SK-N-SH (cell line): ENCODE results near the gene PIGN. TPM values are rescaled to one million over a fixed set of nuclear protein-coding genes. Genes with fewer than 3 reads are reported as not detected.
A peak's percentile ranks its signal among the peaks of the same experiment; 100 is the strongest.

Source experiments
- CTCF ChIA-PET: fragments of 300-600, 350-600 bp; formaldehyde crosslinking; extraction: SDS; loops from one replicate; lab custom pipeline; 2021; lab: Yijun Ruan, JAX
- POLR2A ChIA-PET: fragments of 350-600 bp; sonication (Branson Sonifier 250); formaldehyde crosslinking; extraction: SDS; loops from one replicate; lab custom pipeline; 2020; ENCODE audit warnings: antibody characterized with exemption, inconsistent platforms; lab: Yijun Ruan, JAX
- DNase-seq: peaks from one replicate; pipeline ENCODE4 v3.0.0; 2012
- H2AFZ ChIP-seq: fragments of 200-600 bp; sonication (generic); 2 replicates; pipeline ENCODE4 v1.8.1; 2016; ENCODE audit warnings: antibody characterized with exemption, mild to moderate bottlenecking, low read depth
- H3F3A ChIP-seq: fragments of 200-600 bp; sonication (generic); replicated peaks from 2 replicates; pipeline ENCODE3; 2016; ENCODE audit warnings: antibody characterized with exemption, mild to moderate bottlenecking; ENCODE audit not compliant: insufficient read depth
- H3K27ac ChIP-seq, 2 experiments: fragments of 200-500 bp in 1 of 2; fragments of 200-600 bp in 1 of 2; sonication (Bioruptor generic) in 1 of 2; sonication (generic), shearing (Covaris generic) in 1 of 2; 2 replicates each; pipeline versions ENCODE4 v1.5.1 to v1.6.1; 2014 to 2016; ENCODE audit warnings: low read depth in 2 of 2, inconsistent platforms in 1 of 2, low read length in 1 of 2, mild to moderate bottlenecking in 1 of 2, mixed read lengths in 1 of 2
- H3K27me3 ChIP-seq: fragments of 200-600 bp; sonication (generic), shearing (Covaris generic); 2 replicates; pipeline ENCODE4 v1.6.1; 2016; ENCODE audit warnings: mixed run types; ENCODE audit not compliant: insufficient read depth
- H3K36me3 ChIP-seq, 2 experiments: fragments of 200-500 bp in 1 of 2; fragments of 200-600 bp in 1 of 2; sonication (Bioruptor generic) in 1 of 2; sonication (generic) in 1 of 2; replicated peaks in 1 of 2; 2 replicates each; pipeline versions ENCODE3 to v1.5.1; 2014 to 2016; ENCODE audit warnings: low read length in 1 of 2, mild to moderate bottlenecking in 1 of 2; ENCODE audit not compliant: insufficient read depth in 2 of 2, control insufficient read depth in 1 of 2
- H3K4me1 ChIP-seq, 2 experiments: fragments of 200-500 bp in 1 of 2; fragments of 200-600 bp in 1 of 2; sonication (Bioruptor generic) in 1 of 2; sonication (generic), shearing (Covaris generic) in 1 of 2; 2 replicates each; pipeline versions ENCODE4 v1.5.1 to v1.6.1; 2014 to 2016; ENCODE audit warnings: low read depth in 1 of 2, low read length in 1 of 2, mixed run types in 1 of 2; ENCODE audit not compliant: insufficient read depth in 2 of 2, control insufficient read depth in 1 of 2
- H3K4me2 ChIP-seq: fragments of 200-600 bp; sonication (generic), shearing (Covaris generic); 2 replicates; pipeline ENCODE4 v1.6.1; 2017; ENCODE audit warnings: mixed run types
- H3K4me3 ChIP-seq, 2 experiments: fragments of 200-500 bp in 1 of 2; fragments of 200-600 bp in 1 of 2; sonication (Bioruptor generic) in 1 of 2; sonication (generic), shearing (Covaris generic) in 1 of 2; 2 replicates each; pipeline versions ENCODE4 v1.5.1 to v1.8.1; 2014 to 2016; ENCODE audit warnings: low read depth in 2 of 2, inconsistent platforms in 1 of 2, low read length in 1 of 2, mild to moderate bottlenecking in 1 of 2, mixed read lengths in 1 of 2, moderate library complexity in 1 of 2
- H3K79me2 ChIP-seq: fragments of 200-600 bp; sonication (generic); 2 replicates; pipeline ENCODE4 v1.8.1; 2017; ENCODE audit warnings: mild to moderate bottlenecking; ENCODE audit not compliant: insufficient read depth
- H3K9ac ChIP-seq: fragments of 200-600 bp; sonication (generic); 2 replicates; pipeline ENCODE4 v1.6.1; 2017; ENCODE audit warnings: mixed run types
- H3K9me2 ChIP-seq: fragments of 200-600 bp; sonication (generic); 2 replicates; pipeline ENCODE4 v1.6.1; 2017; ENCODE audit warnings: mixed run types
- H3K9me3 ChIP-seq: fragments of 200-600 bp; sonication (generic); 2 replicates; pipeline ENCODE4 v1.6.1; 2017; ENCODE audit warnings: mixed run types, mild to moderate bottlenecking, moderate library complexity
- H4K20me1 ChIP-seq: fragments of 200-600 bp; sonication (generic); 2 replicates; pipeline ENCODE4 v1.6.1; 2017; ENCODE audit warnings: mild to moderate bottlenecking, mixed run types; ENCODE audit not compliant: insufficient read depth
- CTCF ChIP-seq: fragments of 200-600 bp; sonication (generic); IDR thresholded peaks from 2 replicates; pipeline ENCODE4 v1.6.1; 2017; ENCODE audit warnings: antibody characterized with exemption, mild to moderate bottlenecking, moderate library complexity
- EP300 ChIP-seq, 2 experiments: IDR thresholded peaks; 2 replicates each; pipeline versions ENCODE4 v1.4.0 to v1.6.1; 2012; ENCODE audit warnings: borderline replicate concordance in 1 of 2, low read depth in 1 of 2, low read length in 1 of 2
- EZH2phosphoT487 ChIP-seq: fragments of 200-600 bp; sonication (generic); IDR thresholded peaks from 2 replicates; pipeline ENCODE4 v1.6.1; 2017; ENCODE audit warnings: low read depth, mixed run types, mild to moderate bottlenecking, antibody characterized with exemption, moderate library complexity, borderline replicate concordance
- FOXM1 ChIP-seq: IDR thresholded peaks from 2 replicates; pipeline ENCODE4 v1.4.0; 2012; ENCODE audit warnings: low read depth, mild to moderate bottlenecking
- GABPA ChIP-seq: IDR thresholded peaks from 2 replicates; pipeline ENCODE4 v1.4.0; 2012; ENCODE audit warnings: low read depth, mild to moderate bottlenecking
- JUND ChIP-seq: IDR thresholded peaks from 2 replicates; pipeline ENCODE4 v1.4.0; 2012
- MAX ChIP-seq: IDR thresholded peaks from 2 replicates; pipeline ENCODE4 v1.4.0; 2012; ENCODE audit warnings: low read depth
- MEF2A ChIP-seq: IDR thresholded peaks from 2 replicates; pipeline ENCODE4 v1.4.0; 2012; ENCODE audit warnings: low read depth, borderline replicate concordance
- MXI1 ChIP-seq: IDR thresholded peaks from 2 replicates; pipeline ENCODE4 v1.6.1; 2012; ENCODE audit warnings: mild to moderate bottlenecking, low read depth, low read length, improper control_type of control experiment
- NFIC ChIP-seq: IDR thresholded peaks from 2 replicates; pipeline ENCODE4 v1.4.0; 2012; ENCODE audit warnings: borderline replicate concordance
- RAD21 ChIP-seq: IDR thresholded peaks from 2 replicates; pipeline ENCODE4 v1.6.1; 2012; ENCODE audit warnings: mild to moderate bottlenecking, low read length
- TAF1 ChIP-seq: IDR thresholded peaks from 2 replicates; pipeline ENCODE4 v1.6.1; 2012; ENCODE audit warnings: low read depth, mild to moderate bottlenecking, low read length, moderate library complexity, borderline replicate concordance
- USF1 ChIP-seq: IDR thresholded peaks from 2 replicates; pipeline ENCODE4 v1.4.0; 2012; ENCODE audit warnings: low read depth, borderline replicate concordance
- YY1 ChIP-seq: IDR thresholded peaks from 2 replicates; pipeline ENCODE4 v1.4.0; 2012; ENCODE audit warnings: low read depth, mild to moderate bottlenecking
- WGBS: methylation state at CpG from one replicate; pipeline ENCODE4 v1.1.6; 2017; ENCODE audit warnings: low lambda C conversion rate; 5-methylcytosine and 5-hydroxymethylcytosine counted together
- polyA plus RNA-seq, 3 experiments: library from polyadenylated mRNA; depleted of rRNA; stranded (reverse); fragments of >200 nt; gene quantifications; 2 replicates each; pipeline ENCODE4 v1.2.3, GENCODE V29; 2012

PIGN gene
- polyA plus RNA-seq, 1 of the 3 experiments (the other 2 are of a cell fraction): 6.1 TPM

GRCh38 chr18:62107881-62108280 is 79.0 kb downstream of the PIGN start:
- H3K4me3 ChIP-seq: no peak overlapping the region
- no peak overlapping the region for H3K4me2 ChIP-seq
- H3K4me1 ChIP-seq: peaks cover 0 to 12% of the 10 kb centered on the region in 2 experiments; a peak in 2 of 4 replicates
- POLR2A ChIA-PET: no interaction called here
- CTCF ChIA-PET: no interaction called here
- H3K27ac ChIP-seq: no peak overlapping the region
- no peak for DNase-seq
- H3K27me3 ChIP-seq: no peaks in the 10 kb centered on the region
- 100% methylated on average over 1 of the region's 1 CpG for WGBS
- H3K36me3 ChIP-seq: peaks cover 4 to 13% of the 10 kb centered on the region in 2 experiments
- TF ChIP-seq RAD21: no peak
- no peak for TF ChIP-seq TAF1
- no peaks in the 10 kb centered on the region for H4K20me1 ChIP-seq
- peaks cover 12% of the 10 kb centered on the region for H3F3A ChIP-seq
- H3K79me2 ChIP-seq: no peaks in the 10 kb centered on the region
- no peaks in the 10 kb centered on the region for H3K9me2 ChIP-seq
- H3K9ac ChIP-seq: no peak overlapping the region
- H2AFZ ChIP-seq: no peak overlapping the region
- H3K9me3 ChIP-seq: no peaks in the 10 kb centered on the region

- DNase-seq: no peak
- Histone ChIP-seq H3K27ac (0 out of 4 replicates have a peak overlapping the region, but pooled peaks of 1 of the 2 experiments have one; percentile 17), H3K4me2 (no peak overlapping the region), H3K4me1 (peaks cover 0 to 12% of the 10 kb centered on the region in 2 experiments; a peak in 2 of 4 replicates), H3F3A (peaks cover 12% of the 10 kb centered on the region), H3K27me3 (no peaks in the 10 kb centered on the region), H3K36me3 (peaks cover 9 to 16% of the 10 kb centered on the region in 2 experiments), H2AFZ (0 out of 2 replicates have a peak overlapping the region, but pooled peaks have one; percentile 8), H3K9ac (no peak overlapping the region), H3K9me3 (no peaks in the 10 kb centered on the region), H4K20me1 (no peaks in the 10 kb centered on the region), H3K79me2 (no peaks in the 10 kb centered on the region), H3K4me3 (no peak overlapping the region), H3K9me2 (no peaks in the 10 kb centered on the region)
- TF ChIP-seq CTCF (no peak), MEF2A (no peak), EP300 (IDR thresholded peaks at IDR 0.05; ENCODE audit: borderline replicate concordance in 1 of 2, low read depth in 1 of 2, low read length in 1 of 2) (no peak), MXI1 (no peak), FOXM1 (no peak), YY1 (no peak), MAX (no peak), GABPA (no peak), EZH2phosphoT487 (no peak), JUND (no peak), NFIC (no peak), USF1 (no peak)
- POLR2A ChIA-PET: no interaction called here
- 40% methylated on average over 2 of the region's 2 CpGs for WGBS
- CTCF ChIA-PET: interaction anchor here (1.3 kb wide), 1 partner anchor 470 kb away, joined by 3 read pairs; no protein-coding TSS in a partner anchor
Measured at GRCh38 chr18:62106271-62106670, 80.6 kb downstream of the PIGN start.
